A549 (cell line): ENCODE results near the gene GSTA1.
A peak's percentile ranks its signal among the peaks of the same experiment; 100 is the strongest.
"Not testable (repeated sequence)": the region's sequence is repeated elsewhere in the genome, so short reads cannot be mapped to it uniquely, and the experiment has no call there.

Experiments
- CBX2 ChIP-seq: fragments of 200-600 bp; sonication (generic); IDR thresholded peaks from 2 replicates; pipeline ENCODE4 v1.6.1; 2016; ENCODE audit warnings: low read depth, mild to moderate bottlenecking, borderline replicate concordance
- CHD2 ChIP-seq: fragments of 150-350 bp; IDR thresholded peaks from 2 replicates; pipeline ENCODE4 v1.6.1; 2014; ENCODE audit warnings: low read length; ENCODE audit not compliant: partially characterized antibody
- EHMT2 ChIP-seq: fragments of 200-600 bp; sonication (generic); IDR thresholded peaks from 2 replicates; pipeline ENCODE4 v1.6.1; 2016; ENCODE audit warnings: antibody characterized with exemption, low read depth, mild to moderate bottlenecking, moderate library complexity
- FOSB ChIP-seq: fragments of 250-450 bp; sonication (Bioruptor Pico); IDR thresholded peaks from 2 replicates; pipeline ENCODE4 v1.5.0; 2020; ENCODE audit warnings: mild to moderate bottlenecking, moderate library complexity
- JUN ChIP-seq, 2 experiments: fragments of >200 bp; sonication (Bioruptor Twin); formaldehyde crosslinking; IDR thresholded peaks; 2 replicates in 1 of 2; 3 replicates in 1 of 2; pipeline ENCODE4 v1.6.1; 2016 to 2017
- MAFK ChIP-seq: fragments of 450-650 bp; IDR thresholded peaks from 2 replicates; pipeline ENCODE4 v1.6.1; 2014; ENCODE audit not compliant: partially characterized antibody
- NR3C1 ChIP-seq: fragments of >200 bp; sonication (Bioruptor Twin); formaldehyde crosslinking; IDR thresholded peaks from 3 replicates; pipeline ENCODE4 v1.6.1; 2017
- TF ChIP-seq, protein P1 (sequence below): fragments of >200 bp; sonication (Bioruptor Twin); formaldehyde crosslinking; IDR thresholded peaks from 3 replicates; pipeline ENCODE4 v1.5.1; 2016
- TF ChIP-seq, protein P2 (sequence below): fragments of 200-600 bp; sonication (generic); IDR thresholded peaks from 2 replicates; pipeline ENCODE4 v1.6.1; 2016; ENCODE audit warnings: antibody characterized with exemption, mild to moderate bottlenecking, moderate library complexity
- TF ChIP-seq, protein P3 (sequence below): IDR thresholded peaks from 2 replicates; pipeline ENCODE4 v1.6.1; 2012

DNA sequence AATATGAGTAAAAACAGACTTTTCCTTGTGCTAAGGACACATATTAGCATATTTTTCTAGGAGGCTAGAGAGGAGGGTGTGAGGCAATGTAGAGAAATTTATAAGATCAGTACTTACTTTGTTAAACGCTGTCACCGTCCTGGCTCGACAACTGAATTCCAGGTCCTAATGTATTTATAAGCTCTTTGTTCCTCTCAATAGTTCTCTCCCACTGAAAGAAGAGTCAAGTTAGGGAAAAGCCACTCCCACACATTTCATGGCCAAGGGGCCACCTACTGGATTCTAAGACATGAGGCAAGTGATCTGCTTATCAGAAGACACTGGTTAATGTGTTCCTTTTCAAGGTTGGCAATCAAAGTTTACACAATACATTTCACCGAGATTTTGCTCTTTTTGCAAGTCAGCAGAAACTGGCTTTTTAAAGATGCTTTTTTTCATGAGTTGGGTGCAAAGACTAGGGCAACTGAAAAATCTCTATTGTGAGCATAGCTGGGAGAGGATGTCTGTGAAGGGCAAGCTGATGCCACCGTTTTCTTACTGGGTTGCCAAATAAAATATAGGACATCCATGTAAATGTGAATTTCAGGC lies at the start of gene GSTA1:
- TF ChIP-seq FOSB (CRISPR knock-in tag); NR3C1; EHMT2; CBX2; CHD2; JUN (IDR thresholded peaks at IDR 0.05): not testable (repeated sequence)
- peak; percentile 43 for TF ChIP-seq MAFK
- TF ChIP-seq, protein P1, sequence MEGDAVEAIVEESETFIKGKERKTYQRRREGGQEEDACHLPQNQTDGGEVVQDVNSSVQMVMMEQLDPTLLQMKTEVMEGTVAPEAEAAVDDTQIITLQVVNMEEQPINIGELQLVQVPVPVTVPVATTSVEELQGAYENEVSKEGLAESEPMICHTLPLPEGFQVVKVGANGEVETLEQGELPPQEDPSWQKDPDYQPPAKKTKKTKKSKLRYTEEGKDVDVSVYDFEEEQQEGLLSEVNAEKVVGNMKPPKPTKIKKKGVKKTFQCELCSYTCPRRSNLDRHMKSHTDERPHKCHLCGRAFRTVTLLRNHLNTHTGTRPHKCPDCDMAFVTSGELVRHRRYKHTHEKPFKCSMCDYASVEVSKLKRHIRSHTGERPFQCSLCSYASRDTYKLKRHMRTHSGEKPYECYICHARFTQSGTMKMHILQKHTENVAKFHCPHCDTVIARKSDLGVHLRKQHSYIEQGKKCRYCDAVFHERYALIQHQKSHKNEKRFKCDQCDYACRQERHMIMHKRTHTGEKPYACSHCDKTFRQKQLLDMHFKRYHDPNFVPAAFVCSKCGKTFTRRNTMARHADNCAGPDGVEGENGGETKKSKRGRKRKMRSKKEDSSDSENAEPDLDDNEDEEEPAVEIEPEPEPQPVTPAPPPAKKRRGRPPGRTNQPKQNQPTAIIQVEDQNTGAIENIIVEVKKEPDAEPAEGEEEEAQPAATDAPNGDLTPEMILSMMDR = not testable (repeated sequence)
- TF ChIP-seq, protein P2, sequence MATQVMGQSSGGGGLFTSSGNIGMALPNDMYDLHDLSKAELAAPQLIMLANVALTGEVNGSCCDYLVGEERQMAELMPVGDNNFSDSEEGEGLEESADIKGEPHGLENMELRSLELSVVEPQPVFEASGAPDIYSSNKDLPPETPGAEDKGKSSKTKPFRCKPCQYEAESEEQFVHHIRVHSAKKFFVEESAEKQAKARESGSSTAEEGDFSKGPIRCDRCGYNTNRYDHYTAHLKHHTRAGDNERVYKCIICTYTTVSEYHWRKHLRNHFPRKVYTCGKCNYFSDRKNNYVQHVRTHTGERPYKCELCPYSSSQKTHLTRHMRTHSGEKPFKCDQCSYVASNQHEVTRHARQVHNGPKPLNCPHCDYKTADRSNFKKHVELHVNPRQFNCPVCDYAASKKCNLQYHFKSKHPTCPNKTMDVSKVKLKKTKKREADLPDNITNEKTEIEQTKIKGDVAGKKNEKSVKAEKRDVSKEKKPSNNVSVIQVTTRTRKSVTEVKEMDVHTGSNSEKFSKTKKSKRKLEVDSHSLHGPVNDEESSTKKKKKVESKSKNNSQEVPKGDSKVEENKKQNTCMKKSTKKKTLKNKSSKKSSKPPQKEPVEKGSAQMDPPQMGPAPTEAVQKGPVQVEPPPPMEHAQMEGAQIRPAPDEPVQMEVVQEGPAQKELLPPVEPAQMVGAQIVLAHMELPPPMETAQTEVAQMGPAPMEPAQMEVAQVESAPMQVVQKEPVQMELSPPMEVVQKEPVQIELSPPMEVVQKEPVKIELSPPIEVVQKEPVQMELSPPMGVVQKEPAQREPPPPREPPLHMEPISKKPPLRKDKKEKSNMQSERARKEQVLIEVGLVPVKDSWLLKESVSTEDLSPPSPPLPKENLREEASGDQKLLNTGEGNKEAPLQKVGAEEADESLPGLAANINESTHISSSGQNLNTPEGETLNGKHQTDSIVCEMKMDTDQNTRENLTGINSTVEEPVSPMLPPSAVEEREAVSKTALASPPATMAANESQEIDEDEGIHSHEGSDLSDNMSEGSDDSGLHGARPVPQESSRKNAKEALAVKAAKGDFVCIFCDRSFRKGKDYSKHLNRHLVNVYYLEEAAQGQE = not testable (repeated sequence)
- TF ChIP-seq, protein P3, sequence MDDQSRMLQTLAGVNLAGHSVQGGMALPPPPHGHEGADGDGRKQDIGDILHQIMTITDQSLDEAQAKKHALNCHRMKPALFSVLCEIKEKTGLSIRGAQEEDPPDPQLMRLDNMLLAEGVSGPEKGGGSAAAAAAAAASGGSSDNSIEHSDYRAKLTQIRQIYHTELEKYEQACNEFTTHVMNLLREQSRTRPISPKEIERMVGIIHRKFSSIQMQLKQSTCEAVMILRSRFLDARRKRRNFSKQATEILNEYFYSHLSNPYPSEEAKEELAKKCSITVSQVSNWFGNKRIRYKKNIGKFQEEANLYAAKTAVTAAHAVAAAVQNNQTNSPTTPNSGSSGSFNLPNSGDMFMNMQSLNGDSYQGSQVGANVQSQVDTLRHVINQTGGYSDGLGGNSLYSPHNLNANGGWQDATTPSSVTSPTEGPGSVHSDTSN = not testable (repeated sequence)
